HepG2 (cell line): ENCODE results near the gene RARA. TPM values are rescaled to one million over a fixed set of nuclear protein-coding genes. Genes with fewer than 3 reads are reported as not detected.
A peak's percentile ranks its signal among the peaks of the same experiment; 100 is the strongest.

Experiments
- FOXA3 ChIP-seq: IDR thresholded peaks from 2 replicates; pipeline ENCODE4 v1.6.1; 2016; ENCODE audit warnings: missing genetic modification reagents, missing compliant biosample characterization
- MEIS2 ChIP-seq: sonication (generic); formaldehyde crosslinking; IDR thresholded peaks from 2 replicates; pipeline ENCODE4 v1.9.0; 2021; ENCODE audit warnings: mild to moderate bottlenecking, missing genetic modification reagents
- RARG ChIP-seq: sonication (generic); formaldehyde crosslinking; IDR thresholded peaks from 2 replicates; pipeline ENCODE4 v1.4.0; 2020; ENCODE audit warnings: low read depth, mild to moderate bottlenecking, missing genetic modification reagents
- SALL1 ChIP-seq: sonication (generic); formaldehyde crosslinking; IDR thresholded peaks from 2 replicates; pipeline ENCODE4 v1.8.0; 2022; ENCODE audit warnings: mild to moderate bottlenecking, missing genetic modification reagents
- TRIM24 ChIP-seq: sonication (generic); formaldehyde crosslinking; IDR thresholded peaks from 2 replicates; pipeline ENCODE4 v1.8.0; 2022; ENCODE audit warnings: mild to moderate bottlenecking, missing genetic modification reagents
- ZEB1 ChIP-seq: IDR thresholded peaks from 2 replicates; pipeline ENCODE4 v1.6.1; 2012; ENCODE audit warnings: mild to moderate bottlenecking, low read depth, inconsistent platforms; ENCODE audit not compliant: insufficient replicate concordance
- ZNF615 ChIP-seq: sonication (generic); formaldehyde crosslinking; IDR thresholded peaks from 2 replicates; pipeline ENCODE4 v1.5.0; 2020; ENCODE audit warnings: mild to moderate bottlenecking, missing genetic modification reagents, borderline replicate concordance
- polyA plus RNA-seq, 8 experiments: library from polyadenylated mRNA; depleted of rRNA in 3 of 8; stranded (reverse) in 7 of 8; unstranded in 1 of 8; fragments of >200 nt; fragmentation: Illumina TruSeq in 4 of 8; extraction: Trizol in 4 of 8; gene quantifications; 2 replicates each; pipeline versions ENCODE4 v1.2.1 to v1.2.3, GENCODE V29; 2011 to 2016; ENCODE audit warnings: low read depth in 4 of 8, missing spikeins in 1 of 8, mixed read lengths in 1 of 8; ENCODE audit not compliant: insufficient read depth in 1 of 8
- total RNA-seq, 5 experiments: library from RNA; depleted of rRNA; stranded (reverse); fragments of >200 nt; fragmentation: Illumina TruSeq; extraction: Trizol; gene quantifications; 2 replicates each; pipeline ENCODE4 v1.2.3, GENCODE V29; 2016; ENCODE audit warnings: low read depth in 1 of 5
- TF ChIP-seq, protein P1 (sequence below): sonication (generic); formaldehyde crosslinking; IDR thresholded peaks from 2 replicates; pipeline ENCODE4 v1.5.0; 2020; ENCODE audit warnings: missing genetic modification reagents
- TF ChIP-seq, protein P2 (sequence below): sonication (generic); formaldehyde crosslinking; IDR thresholded peaks from 2 replicates; pipeline ENCODE4 v1.4.0; 2020; ENCODE audit warnings: mild to moderate bottlenecking, missing genetic modification reagents
- TF ChIP-seq, protein P3 (sequence below): sonication (generic); formaldehyde crosslinking; IDR thresholded peaks from 2 replicates; pipeline ENCODE4 v1.4.0; 2020; ENCODE audit warnings: missing genetic modification reagents
- TF ChIP-seq, protein P4 (sequence below): sonication (generic); formaldehyde crosslinking; IDR thresholded peaks from 2 replicates; pipeline ENCODE4 v1.8.1; 2023; ENCODE audit warnings: mild to moderate bottlenecking, missing genetic modification reagents
- TF ChIP-seq, protein P5 (sequence below): sonication (generic); formaldehyde crosslinking; IDR thresholded peaks from 2 replicates; pipeline ENCODE4 v1.4.0; 2020; ENCODE audit warnings: missing genetic modification reagents
- TF ChIP-seq, protein P6 (sequence below): sonication (generic); formaldehyde crosslinking; IDR thresholded peaks from 2 replicates; pipeline ENCODE4 v1.8.0; 2022; ENCODE audit warnings: missing genetic modification reagents, low read depth, mild to moderate bottlenecking, borderline replicate concordance

Gene RARA
- total and polyA plus RNA-seq, 2 of the 13 experiments (the other 11 are each of a cell fraction or from before 2014, with no cell fraction given): 6.4 to 8.6 TPM

DNA sequence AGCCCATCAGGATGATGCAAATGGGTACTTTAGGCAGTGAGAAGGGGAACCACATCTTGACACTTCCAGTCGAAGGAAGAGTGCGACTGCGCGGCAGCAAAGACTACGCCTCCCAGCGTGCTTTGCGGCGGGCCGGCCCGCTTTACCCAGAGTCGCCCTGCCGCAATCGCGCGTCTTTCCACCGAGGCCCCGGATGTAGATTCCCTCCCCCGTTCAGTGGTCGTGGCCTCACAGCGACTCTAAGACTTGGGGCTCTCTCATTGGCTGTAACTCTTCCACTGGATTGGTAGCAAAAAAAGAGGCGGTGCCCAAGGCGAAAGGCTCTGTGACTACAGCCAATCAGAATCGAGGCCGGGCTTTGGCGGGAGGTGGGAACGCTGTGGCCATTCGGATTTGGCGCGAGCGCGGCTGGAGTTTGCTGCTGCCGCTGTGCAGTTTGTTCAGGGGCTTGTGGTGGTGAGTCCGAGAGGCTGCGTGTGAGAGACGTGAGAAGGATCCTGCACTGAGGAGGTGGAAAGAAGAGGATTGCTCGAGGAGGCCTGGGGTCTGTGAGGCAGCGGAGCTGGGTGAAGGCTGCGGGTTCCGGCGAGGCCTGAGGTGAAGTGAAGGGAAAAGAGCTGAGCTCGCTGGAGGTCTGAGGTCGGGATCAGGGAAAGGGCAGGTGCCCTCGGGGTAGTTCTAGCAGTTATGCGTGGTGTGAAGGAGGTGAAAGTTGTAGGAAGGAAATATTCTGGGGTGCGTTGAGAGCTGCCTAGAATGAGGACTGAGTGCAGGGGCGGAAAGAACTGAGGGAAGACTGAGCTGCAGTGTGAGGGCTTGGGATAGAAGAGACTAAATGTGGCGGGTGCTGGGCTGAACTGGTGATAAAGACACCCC lies 21.2 kb upstream of the RARA start, which contains the start of gene CDC6 (continued):
- TF ChIP-seq, protein P1, sequence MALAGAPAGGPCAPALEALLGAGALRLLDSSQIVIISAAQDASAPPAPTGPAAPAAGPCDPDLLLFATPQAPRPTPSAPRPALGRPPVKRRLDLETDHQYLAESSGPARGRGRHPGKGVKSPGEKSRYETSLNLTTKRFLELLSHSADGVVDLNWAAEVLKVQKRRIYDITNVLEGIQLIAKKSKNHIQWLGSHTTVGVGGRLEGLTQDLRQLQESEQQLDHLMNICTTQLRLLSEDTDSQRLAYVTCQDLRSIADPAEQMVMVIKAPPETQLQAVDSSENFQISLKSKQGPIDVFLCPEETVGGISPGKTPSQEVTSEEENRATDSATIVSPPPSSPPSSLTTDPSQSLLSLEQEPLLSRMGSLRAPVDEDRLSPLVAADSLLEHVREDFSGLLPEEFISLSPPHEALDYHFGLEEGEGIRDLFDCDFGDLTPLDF (CRISPR knock-in tag): peak; percentile 99
- peak; percentile 54; the same call in 1 of the 2 replicates for TF ChIP-seq MEIS2 (CRISPR knock-in tag)
- TF ChIP-seq, protein P2, sequence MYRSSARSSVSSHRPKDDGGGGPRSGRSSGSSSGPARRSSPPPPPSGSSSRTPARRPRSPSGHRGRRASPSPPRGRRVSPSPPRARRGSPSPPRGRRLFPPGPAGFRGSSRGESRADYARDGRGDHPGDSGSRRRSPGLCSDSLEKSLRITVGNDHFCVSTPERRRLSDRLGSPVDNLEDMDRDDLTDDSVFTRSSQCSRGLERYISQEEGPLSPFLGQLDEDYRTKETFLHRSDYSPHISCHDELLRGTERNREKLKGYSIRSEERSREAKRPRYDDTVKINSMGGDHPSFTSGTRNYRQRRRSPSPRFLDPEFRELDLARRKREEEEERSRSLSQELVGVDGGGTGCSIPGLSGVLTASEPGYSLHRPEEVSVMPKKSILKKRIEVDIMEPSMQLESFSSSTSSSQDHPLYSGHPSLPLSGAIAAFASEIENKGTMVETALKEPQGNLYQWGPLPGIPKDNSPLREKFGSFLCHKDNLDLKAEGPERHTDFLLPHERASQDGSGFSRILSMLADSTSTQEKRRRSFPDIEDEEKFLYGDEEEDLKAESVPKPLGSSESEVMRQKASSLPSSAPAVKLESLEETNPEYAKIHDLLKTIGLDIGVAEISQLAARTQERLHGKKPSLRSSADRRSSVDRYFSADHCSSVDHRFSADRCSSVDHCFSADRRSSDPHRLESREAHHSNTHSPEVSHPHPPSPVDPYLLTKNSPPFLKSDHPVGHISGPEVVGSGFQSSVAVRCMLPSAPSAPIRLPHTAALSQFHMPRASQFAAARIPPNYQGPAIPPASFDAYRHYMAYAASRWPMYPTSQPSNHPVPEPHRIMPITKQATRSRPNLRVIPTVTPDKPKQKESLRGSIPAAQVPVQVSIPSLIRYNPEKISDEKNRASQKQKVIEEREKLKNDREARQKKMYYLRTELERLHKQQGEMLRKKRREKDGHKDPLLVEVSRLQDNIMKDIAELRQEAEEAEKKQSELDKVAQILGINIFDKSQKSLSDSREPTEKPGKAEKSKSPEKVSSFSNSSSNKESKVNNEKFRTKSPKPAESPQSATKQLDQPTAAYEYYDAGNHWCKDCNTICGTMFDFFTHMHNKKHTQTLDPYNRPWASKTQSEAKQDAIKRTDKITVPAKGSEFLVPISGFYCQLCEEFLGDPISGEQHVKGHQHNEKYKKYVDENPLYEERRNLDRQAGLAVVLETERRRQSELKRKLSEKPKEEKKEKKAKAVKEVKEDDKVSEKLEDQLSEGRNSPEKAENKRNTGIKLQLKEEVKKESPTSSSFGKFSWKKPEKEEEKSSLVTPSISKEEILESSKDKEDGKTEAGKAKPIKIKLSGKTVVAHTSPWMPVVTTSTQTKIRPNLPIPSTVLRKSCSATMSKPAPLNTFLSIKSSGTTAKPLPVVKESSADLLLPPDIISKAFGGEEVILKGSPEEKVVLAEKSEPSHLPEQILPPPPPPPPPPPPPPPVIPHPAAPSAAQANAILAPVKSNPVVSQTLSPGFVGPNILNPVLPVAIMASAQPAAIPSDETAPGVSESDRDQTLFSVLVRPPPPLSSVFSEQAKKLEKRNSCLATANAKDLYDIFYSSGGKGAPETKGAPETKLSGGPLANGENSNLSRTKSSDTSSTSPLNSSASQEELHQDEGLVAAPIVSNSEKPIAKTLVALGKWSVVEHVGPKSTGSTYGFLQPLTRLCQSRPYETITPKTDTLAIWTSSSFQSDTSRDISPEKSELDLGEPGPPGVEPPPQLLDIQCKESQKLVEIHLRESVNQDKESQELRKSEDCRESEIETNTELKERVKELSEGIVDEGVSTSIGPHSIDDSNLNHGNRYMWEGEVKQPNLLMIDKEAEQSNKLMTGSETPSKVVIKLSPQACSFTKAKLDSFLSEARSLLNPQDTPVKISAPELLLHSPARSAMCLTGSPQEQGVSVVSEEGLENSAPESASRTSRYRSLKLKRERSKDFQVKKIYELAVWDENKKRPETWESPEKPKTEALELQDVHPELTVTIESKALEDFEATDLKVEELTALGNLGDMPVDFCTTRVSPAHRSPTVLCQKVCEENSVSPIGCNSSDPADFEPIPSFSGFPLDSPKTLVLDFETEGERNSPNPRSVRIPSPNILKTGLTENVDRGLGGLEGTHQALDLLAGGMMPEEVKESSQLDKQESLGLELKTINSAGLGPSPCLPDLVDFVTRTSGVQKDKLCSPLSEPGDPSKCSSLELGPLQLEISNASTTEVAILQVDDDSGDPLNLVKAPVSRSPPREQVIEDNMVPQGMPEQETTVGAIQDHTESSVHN (CRISPR knock-in tag): no peak
- TF ChIP-seq TRIM24 (CRISPR knock-in tag): no peak
- TF ChIP-seq, protein P3, sequence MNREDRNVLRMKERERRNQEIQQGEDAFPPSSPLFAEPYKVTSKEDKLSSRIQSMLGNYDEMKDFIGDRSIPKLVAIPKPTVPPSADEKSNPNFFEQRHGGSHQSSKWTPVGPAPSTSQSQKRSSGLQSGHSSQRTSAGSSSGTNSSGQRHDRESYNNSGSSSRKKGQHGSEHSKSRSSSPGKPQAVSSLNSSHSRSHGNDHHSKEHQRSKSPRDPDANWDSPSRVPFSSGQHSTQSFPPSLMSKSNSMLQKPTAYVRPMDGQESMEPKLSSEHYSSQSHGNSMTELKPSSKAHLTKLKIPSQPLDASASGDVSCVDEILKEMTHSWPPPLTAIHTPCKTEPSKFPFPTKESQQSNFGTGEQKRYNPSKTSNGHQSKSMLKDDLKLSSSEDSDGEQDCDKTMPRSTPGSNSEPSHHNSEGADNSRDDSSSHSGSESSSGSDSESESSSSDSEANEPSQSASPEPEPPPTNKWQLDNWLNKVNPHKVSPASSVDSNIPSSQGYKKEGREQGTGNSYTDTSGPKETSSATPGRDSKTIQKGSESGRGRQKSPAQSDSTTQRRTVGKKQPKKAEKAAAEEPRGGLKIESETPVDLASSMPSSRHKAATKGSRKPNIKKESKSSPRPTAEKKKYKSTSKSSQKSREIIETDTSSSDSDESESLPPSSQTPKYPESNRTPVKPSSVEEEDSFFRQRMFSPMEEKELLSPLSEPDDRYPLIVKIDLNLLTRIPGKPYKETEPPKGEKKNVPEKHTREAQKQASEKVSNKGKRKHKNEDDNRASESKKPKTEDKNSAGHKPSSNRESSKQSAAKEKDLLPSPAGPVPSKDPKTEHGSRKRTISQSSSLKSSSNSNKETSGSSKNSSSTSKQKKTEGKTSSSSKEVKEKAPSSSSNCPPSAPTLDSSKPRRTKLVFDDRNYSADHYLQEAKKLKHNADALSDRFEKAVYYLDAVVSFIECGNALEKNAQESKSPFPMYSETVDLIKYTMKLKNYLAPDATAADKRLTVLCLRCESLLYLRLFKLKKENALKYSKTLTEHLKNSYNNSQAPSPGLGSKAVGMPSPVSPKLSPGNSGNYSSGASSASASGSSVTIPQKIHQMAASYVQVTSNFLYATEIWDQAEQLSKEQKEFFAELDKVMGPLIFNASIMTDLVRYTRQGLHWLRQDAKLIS: no peak
- TF ChIP-seq ZNF615 (CRISPR knock-in tag): no peak
- TF ChIP-seq, protein P4, sequence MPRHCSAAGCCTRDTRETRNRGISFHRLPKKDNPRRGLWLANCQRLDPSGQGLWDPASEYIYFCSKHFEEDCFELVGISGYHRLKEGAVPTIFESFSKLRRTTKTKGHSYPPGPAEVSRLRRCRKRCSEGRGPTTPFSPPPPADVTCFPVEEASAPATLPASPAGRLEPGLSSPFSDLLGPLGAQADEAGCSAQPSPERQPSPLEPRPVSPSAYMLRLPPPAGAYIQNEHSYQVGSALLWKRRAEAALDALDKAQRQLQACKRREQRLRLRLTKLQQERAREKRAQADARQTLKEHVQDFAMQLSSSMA (CRISPR knock-in tag): peak; percentile 97
- TF ChIP-seq, protein P5, sequence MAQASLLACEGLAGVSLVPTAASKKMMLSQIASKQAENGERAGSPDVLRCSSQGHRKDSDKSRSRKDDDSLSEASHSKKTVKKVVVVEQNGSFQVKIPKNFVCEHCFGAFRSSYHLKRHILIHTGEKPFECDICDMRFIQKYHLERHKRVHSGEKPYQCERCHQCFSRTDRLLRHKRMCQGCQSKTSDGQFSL (CRISPR knock-in tag): no peak
- TF ChIP-seq ZEB1: no peak
- TF ChIP-seq, protein P6, sequence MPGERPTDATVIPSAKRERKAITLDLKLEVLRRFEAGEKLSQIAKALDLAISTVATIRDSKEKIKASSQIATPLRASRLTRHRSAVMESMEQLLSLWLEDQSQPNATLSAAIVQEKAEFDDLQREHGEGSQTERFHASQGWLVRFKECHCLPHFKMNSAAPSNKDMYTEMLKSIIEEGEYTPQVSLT (CRISPR knock-in tag): no peak
- TF ChIP-seq RARG (CRISPR knock-in tag): no peak
- TF ChIP-seq SALL1 (CRISPR knock-in tag): peak; percentile 87
- peak; percentile 59 for TF ChIP-seq FOXA3 (CRISPR knock-in tag)
